Stomach (tissue), 9 donors: ENCODE results near the gene PHKA1. TPM values are rescaled to one million over a fixed set of nuclear protein-coding genes. Genes with fewer than 3 reads are reported as not detected.
A peak's percentile ranks its signal among the peaks of the same experiment; 100 is the strongest.

Experiments used
- DNase-seq, 2 donors: peaks; one replicate each; pipeline versions ENCODE4 v3.0.0 to v3.0.0-alpha.2; 2013 to 2019
- H3K27ac ChIP-seq, 5 donors: fragments of 200-600 bp in 4 of 5; sonication (generic) in 4 of 5; one replicate each; pipeline ENCODE4 v1.5.1; 2013 to 2019; ENCODE audit warnings: mild to moderate bottlenecking in 1 of 5, moderate library complexity in 1 of 5
- H3K27me3 ChIP-seq, 3 donors: fragments of 200-600 bp; sonication (generic); one replicate each; pipeline ENCODE4 v1.5.1; 2017 to 2019; ENCODE audit warnings: mixed run types in 1 of 3
- H3K36me3 ChIP-seq, 4 donors: fragments of 200-600 bp; sonication (generic); 1 replicate in 3 of 4; 2 replicates in 1 of 4; pipeline ENCODE4 v1.5.1; 2016 to 2019
- H3K4me1 ChIP-seq, 4 donors: fragments of 200-600 bp; sonication (generic); one replicate each; pipeline ENCODE4 v1.5.1; 2016 to 2019
- H3K4me3 ChIP-seq, 4 donors: fragments of 200-600 bp; sonication (generic) in 3 of 4; one replicate each; pipeline ENCODE4 v1.5.1; 2016 to 2019; ENCODE audit warnings: mild to moderate bottlenecking in 1 of 4
- H3K9me3 ChIP-seq, 4 donors: fragments of 200-600 bp; sonication (generic); one replicate each; pipeline ENCODE4 v1.5.1; 2016 to 2019
- EP300 ChIP-seq: sonication (generic); formaldehyde crosslinking; IDR thresholded peaks from one replicate; pipeline ENCODE4 v1.6.1; 2017; ENCODE audit warnings: antibody characterized with exemption
- POLR2A ChIP-seq, 4 donors: fragments of 450-650 bp; IDR thresholded peaks; one replicate each; pipeline ENCODE4 v1.6.1; 2016; ENCODE audit warnings: antibody characterized with exemption in 4 of 4, control low read depth in 2 of 4, mild to moderate bottlenecking in 1 of 4, moderate library complexity in 1 of 4
- POLR2AphosphoS5 ChIP-seq, 3 donors: sonication (generic); formaldehyde crosslinking; IDR thresholded peaks; one replicate each; pipeline ENCODE4 v1.6.1; 2016; ENCODE audit warnings: antibody characterized with exemption in 3 of 3
- WGBS, 5 donors: extraction: QIAGEN DNeasy Blood & Tissue Kit in 3 of 5; methylation state at CpG; one replicate each; pipeline versions ENCODE4 v1.1.5 to v1.1.7; 2013 to 2018; 5-methylcytosine and 5-hydroxymethylcytosine counted together
- intact Hi-C: fragments of 100-400 bp; cut with DNase I; formaldehyde crosslinking; loops from one replicate; pipeline ENCODE4 v1.15.1; 2023; ENCODE audit warnings: low total_unique reads
- polyA plus RNA-seq, 3 donors: library from polyadenylated mRNA; stranded (reverse); fragments of 200-250 nt; gene quantifications; one replicate each; pipeline ENCODE4 v1.2.3, GENCODE V29; 2013
- total RNA-seq, 5 donors: library from RNA; depleted of rRNA; stranded (reverse); fragments of >200 nt; gene quantifications; one replicate each; pipeline versions ENCODE4 v1.1.0 to v1.2.3, GENCODE V29; 2014 to 2016
- TF ChIP-seq, protein P1 (sequence below), 7 experiments: fragments of 450-650 bp in 4 of 7; fragments of 200-600 bp in 3 of 7; sonication (generic) in 3 of 7; IDR thresholded peaks; one replicate each; pipeline ENCODE4 v1.5.1; 2016 to 2019; ENCODE audit warnings: antibody characterized with exemption in 7 of 7, control low read depth in 2 of 7, mild to moderate bottlenecking in 1 of 7
- donor health status: healthy with polysubstance abuse.
- donor health status: Bipolar disorder and iron deficiency.
- donor health status: healthy.

PHKA1 gene
- total and polyA plus RNA-seq, 8 donors = 2.0 to 13.4 (median 4.4) TPM

DNA sequence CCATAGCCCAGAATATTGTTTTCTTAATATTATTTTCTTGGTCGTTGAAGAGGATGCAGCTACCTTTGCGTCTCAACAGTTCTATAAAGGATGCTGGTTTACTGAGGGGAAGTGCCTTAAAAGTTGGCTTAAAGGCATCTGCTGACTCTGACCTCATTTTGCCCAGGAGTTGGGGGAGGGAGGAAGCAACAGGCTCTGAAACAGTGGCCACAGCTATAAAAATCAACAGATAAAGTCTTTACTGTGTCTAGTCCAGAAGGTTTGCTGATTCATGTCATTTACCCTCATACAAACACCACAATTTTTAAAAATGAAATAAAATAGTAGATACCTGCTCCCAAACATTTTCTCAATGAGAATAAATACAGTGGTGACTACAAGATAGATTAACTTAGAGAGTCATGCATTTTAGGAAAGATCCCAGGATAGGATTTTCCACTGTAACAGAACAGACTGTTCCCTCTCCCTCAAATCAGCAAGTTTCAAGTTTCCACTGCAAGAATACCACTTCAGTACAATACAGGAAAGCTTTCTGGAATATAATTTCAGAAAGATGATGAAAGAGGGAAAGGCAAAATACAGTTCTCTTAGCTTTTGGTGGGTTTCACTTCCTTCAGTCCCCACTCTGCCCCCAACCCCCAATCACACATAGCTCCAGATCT lies 1.9 kb downstream of the PHKA1 start:
- Histone ChIP-seq H3K4me1 (no peaks in the 10 kb centered on the region), H3K27me3 (peaks cover 0 to 8% (median 0%) of the 10 kb centered on the region in 3 donors), H3K36me3 (no peaks in the 10 kb centered on the region), H3K4me3 (peak overlapping the region in 1 of 4 donors; percentile 45), H3K27ac (peak overlapping the region in 4 of 5 donors; percentile 31 to 88 (median 66)), H3K9me3 (no peaks in the 10 kb centered on the region)
- WGBS, 5 donors = 45 to 63% (median 60%) methylated on average over 2 of the region's 2 CpGs
- TF ChIP-seq POLR2A (IDR thresholded peaks at IDR 0.05) (no peak), EP300 (no peak), POLR2AphosphoS5 (IDR thresholded peaks at IDR 0.05) (peak in 1 of 3 donors; percentile 45)
- TF ChIP-seq, protein P1, sequence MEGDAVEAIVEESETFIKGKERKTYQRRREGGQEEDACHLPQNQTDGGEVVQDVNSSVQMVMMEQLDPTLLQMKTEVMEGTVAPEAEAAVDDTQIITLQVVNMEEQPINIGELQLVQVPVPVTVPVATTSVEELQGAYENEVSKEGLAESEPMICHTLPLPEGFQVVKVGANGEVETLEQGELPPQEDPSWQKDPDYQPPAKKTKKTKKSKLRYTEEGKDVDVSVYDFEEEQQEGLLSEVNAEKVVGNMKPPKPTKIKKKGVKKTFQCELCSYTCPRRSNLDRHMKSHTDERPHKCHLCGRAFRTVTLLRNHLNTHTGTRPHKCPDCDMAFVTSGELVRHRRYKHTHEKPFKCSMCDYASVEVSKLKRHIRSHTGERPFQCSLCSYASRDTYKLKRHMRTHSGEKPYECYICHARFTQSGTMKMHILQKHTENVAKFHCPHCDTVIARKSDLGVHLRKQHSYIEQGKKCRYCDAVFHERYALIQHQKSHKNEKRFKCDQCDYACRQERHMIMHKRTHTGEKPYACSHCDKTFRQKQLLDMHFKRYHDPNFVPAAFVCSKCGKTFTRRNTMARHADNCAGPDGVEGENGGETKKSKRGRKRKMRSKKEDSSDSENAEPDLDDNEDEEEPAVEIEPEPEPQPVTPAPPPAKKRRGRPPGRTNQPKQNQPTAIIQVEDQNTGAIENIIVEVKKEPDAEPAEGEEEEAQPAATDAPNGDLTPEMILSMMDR (IDR thresholded peaks at IDR 0.05) = no peak
- intact Hi-C loops = no loop called here
- no peak for DNase-seq

DNA sequence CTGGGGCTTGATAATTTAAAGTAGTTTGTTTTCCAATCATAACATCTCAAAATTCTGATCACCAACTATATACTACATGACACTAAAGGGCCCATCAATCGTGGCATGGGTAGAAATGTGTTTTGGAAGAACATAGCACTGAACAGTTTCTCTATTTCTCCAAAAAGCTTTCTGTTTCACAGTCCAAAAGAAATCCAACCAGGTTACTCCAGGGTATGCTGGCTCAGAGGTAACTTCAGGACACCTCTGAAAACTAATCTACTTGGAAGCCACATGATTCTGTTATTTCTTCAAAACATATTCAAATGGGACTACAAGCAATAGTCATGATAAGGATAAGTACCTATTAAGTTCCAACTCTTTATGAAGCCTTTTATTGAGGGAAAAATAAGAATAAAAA lies 8.3 kb downstream of the PHKA1 start:
- H3K36me3 ChIP-seq = peaks cover 0 to 13% (median 3%) of the 10 kb centered on the region in 4 donors
- H3K27me3 ChIP-seq = no peaks in the 10 kb centered on the region
- no peak for TF ChIP-seq POLR2AphosphoS5 (IDR thresholded peaks at IDR 0.05)
- TF ChIP-seq, protein P1 (IDR thresholded peaks at IDR 0.05) = no peak
- no peak for TF ChIP-seq POLR2A (IDR thresholded peaks at IDR 0.05)
- H3K27ac ChIP-seq = no peak overlapping the region
- DNase-seq = no peak
- peaks cover 0 to 3% (median 0%) of the 10 kb centered on the region in 4 donors for H3K9me3 ChIP-seq
- intact Hi-C loops = no loop called here
- H3K4me1 ChIP-seq = no peaks in the 10 kb centered on the region
- no peak overlapping the region for H3K4me3 ChIP-seq
- 37 to 88% (median 67%) methylated on average over 1 of the region's 1 CpG for WGBS, 5 donors

DNA sequence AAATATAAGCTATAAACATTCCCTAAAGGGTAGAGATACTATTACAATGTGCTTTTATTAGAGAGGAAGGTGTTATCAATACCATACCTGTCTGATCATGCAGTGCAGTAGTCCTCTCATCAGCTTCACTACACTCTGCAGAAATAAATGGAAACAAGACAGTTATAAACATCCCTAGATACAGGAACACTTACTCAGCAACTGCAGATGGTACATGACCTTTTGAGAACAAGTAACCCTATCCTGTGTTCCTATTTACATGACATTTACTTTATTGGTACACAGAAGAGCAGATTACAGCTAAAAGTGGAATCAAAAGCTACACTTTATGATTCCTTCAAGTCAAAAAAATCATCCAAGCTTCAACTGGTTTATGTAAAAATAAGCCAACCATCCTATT lies 9.0 kb downstream of the PHKA1 start:
- Histone ChIP-seq H3K4me1 (no peaks in the 10 kb centered on the region), H3K9me3 (peaks cover 0 to 6% (median 0%) of the 10 kb centered on the region in 4 donors), H3K4me3 (no peak overlapping the region), H3K27ac (no peak overlapping the region), H3K27me3 (no peaks in the 10 kb centered on the region), H3K36me3 (peaks cover 0 to 13% (median 3%) of the 10 kb centered on the region in 4 donors)
- intact Hi-C loops = no loop called here
- DNase-seq = no peak
- TF ChIP-seq, protein P1 (IDR thresholded peaks at IDR 0.05) = no peak
- TF ChIP-seq EP300 (no peak), POLR2AphosphoS5 (IDR thresholded peaks at IDR 0.05) (no peak), POLR2A (IDR thresholded peaks at IDR 0.05) (no peak)

DNA sequence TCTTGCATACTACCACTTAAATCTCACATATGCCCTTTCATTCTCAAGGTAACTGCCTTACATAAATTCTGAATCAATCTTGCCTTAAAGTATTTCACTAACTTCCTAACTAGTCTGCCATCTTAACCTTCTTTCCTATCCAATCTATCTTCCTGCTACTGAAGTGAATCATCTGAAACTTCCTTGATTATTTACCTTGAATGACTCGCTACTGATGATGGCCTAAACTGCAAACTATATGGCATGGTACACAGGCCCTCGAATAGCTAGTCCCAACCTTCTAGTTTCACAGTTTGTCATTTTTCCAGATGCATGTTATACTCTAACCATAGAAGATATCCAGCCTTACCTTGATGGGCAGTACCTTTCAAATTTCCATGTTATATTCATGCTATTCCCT lies 19.9 kb downstream of the PHKA1 start:
- WGBS, 5 donors = 53 to 90% (median 85%) methylated on average over 2 of the region's 2 CpGs
- H3K27me3 ChIP-seq = no peaks in the 10 kb centered on the region
- DNase-seq = no peak
- no peaks in the 10 kb centered on the region for H3K9me3 ChIP-seq
- TF ChIP-seq EP300 (no peak), POLR2A (IDR thresholded peaks at IDR 0.05) (no peak), POLR2AphosphoS5 (IDR thresholded peaks at IDR 0.05) (no peak)
- TF ChIP-seq, protein P1 (IDR thresholded peaks at IDR 0.05) = no peak
- H3K4me1 ChIP-seq = no peaks in the 10 kb centered on the region
- no peak overlapping the region for H3K4me3 ChIP-seq
- H3K27ac ChIP-seq = no peak overlapping the region
- intact Hi-C loops = no loop called here
- peaks cover 0 to 4% (median 0%) of the 10 kb centered on the region in 4 donors for H3K36me3 ChIP-seq
